ENCODE data around the gene ATL2. TPM values are rescaled to one million over a fixed set of nuclear protein-coding genes. Genes with fewer than 3 reads are reported as not detected.

ATL2 gene
- polyA plus RNA-seq, 3 donors = 7.8 to 28.3 (median 10.8) TPM

GRCh38 chr2:38344813-38345212 lies 32.3 kb downstream of the ATL2 start:
- Mint-ChIP-seq H3K27me3 (ENCODE audit: low read depth in 3 of 3) (no peaks in the 10 kb centered on the region), H3K4me1 (no peaks in the 10 kb centered on the region), H3K9me3 (peaks cover 0 to 6% (median 5%) of the 10 kb centered on the region in 7 donors), H3K36me3 (peaks cover 33 to 40% of the 10 kb centered on the region in 2 donors), H3K4me3 (no peak overlapping the region), H3K27ac (no peak overlapping the region)
- DNase-seq = no peak
- 100% methylated on average over 1 of the region's 3 CpGs for whole genome bisulfite sequencing (ENCODE audit: insufficient coverage)
- TF ChIP-seq CTCF (IDR thresholded peaks at IDR 0.05) = no peak
- Histone ChIP-seq H3K27ac (ENCODE audit: low read depth in 1 of 2, low read length in 2 of 2) (no peak overlapping the region), H3K27me3 (ENCODE audit: control insufficient read depth in 2 of 2, insufficient read depth in 2 of 2, low read length in 2 of 2) (no peaks in the 10 kb centered on the region), H3K79me2 (ENCODE audit: insufficient read depth, low read length) (peaks cover 43% of the 10 kb centered on the region), H3K4me2 (replicated peaks; ENCODE audit: extremely low read depth, low read length, poor library complexity, severe bottlenecking) (no peak overlapping the region), H4K20me1 (ENCODE audit: insufficient read depth, low read length) (peaks cover 14% of the 10 kb centered on the region), H3K4me3 (replicated peaks in 1 of 3; ENCODE audit: low read depth in 2 of 3, low read length in 3 of 3) (no peak overlapping the region), H3K4me1 (ENCODE audit: control insufficient read depth in 1 of 2, insufficient read depth in 2 of 2, low read length in 2 of 2) (no peaks in the 10 kb centered on the region), H3K9ac (ENCODE audit: insufficient read depth, low read length, poor library complexity, severe bottlenecking) (no peak overlapping the region), H3K36me3 (replicated peaks in 1 of 2; ENCODE audit: control insufficient read depth in 1 of 2, insufficient read depth in 2 of 2, low read length in 2 of 2) (peaks cover 35 to 64% of the 10 kb centered on the region in 2 donors), H3K9me3 (replicated peaks in 1 of 2; ENCODE audit: control insufficient read depth in 1 of 2, insufficient read depth in 1 of 2, low read length in 2 of 2) (peaks cover 0 to 3% of the 10 kb centered on the region in 2 donors), H2AFZ (ENCODE audit: insufficient read depth, low read depth, low read length, poor library complexity, severe bottlenecking) (no peak overlapping the region)
- intact Hi-C loops (cut with micrococcal nuclease) = no loop called here

GRCh38 chr2:38343212-38343611 lies 33.9 kb downstream of the ATL2 start:
- H3K4me1 Mint-ChIP-seq = no peaks in the 10 kb centered on the region
- H3K4me3 Mint-ChIP-seq = no peak overlapping the region
- Histone ChIP-seq H3K4me2 (replicated peaks; ENCODE audit: extremely low read depth, low read length, poor library complexity, severe bottlenecking) (no peak overlapping the region), H2AFZ (ENCODE audit: insufficient read depth, low read depth, low read length, poor library complexity, severe bottlenecking) (no peak overlapping the region), H3K9ac (ENCODE audit: insufficient read depth, low read length, poor library complexity, severe bottlenecking) (no peak overlapping the region), H3K79me2 (ENCODE audit: insufficient read depth, low read length) (peaks cover 38% of the 10 kb centered on the region), H4K20me1 (ENCODE audit: insufficient read depth, low read length) (peaks cover 14% of the 10 kb centered on the region), H3K4me3 (replicated peaks in 1 of 3; ENCODE audit: low read depth in 2 of 3, low read length in 3 of 3) (no peak overlapping the region), H3K9me3 (replicated peaks in 1 of 2; ENCODE audit: control insufficient read depth in 1 of 2, insufficient read depth in 1 of 2, low read length in 2 of 2) (peaks cover 0 to 3% of the 10 kb centered on the region in 2 donors), H3K4me1 (ENCODE audit: control insufficient read depth in 1 of 2, insufficient read depth in 2 of 2, low read length in 2 of 2) (no peaks in the 10 kb centered on the region), H3K27ac (ENCODE audit: low read depth in 1 of 2, low read length in 2 of 2) (no peak overlapping the region), H3K36me3 (replicated peaks in 1 of 2; ENCODE audit: control insufficient read depth in 1 of 2, insufficient read depth in 2 of 2, low read length in 2 of 2) (peaks cover 35 to 76% of the 10 kb centered on the region in 2 donors), H3K27me3 (ENCODE audit: control insufficient read depth in 2 of 2, insufficient read depth in 2 of 2, low read length in 2 of 2) (no peaks in the 10 kb centered on the region)
- no peaks in the 10 kb centered on the region for H3K27me3 Mint-ChIP-seq (ENCODE audit: low read depth in 3 of 3)
- no peak overlapping the region for H3K27ac Mint-ChIP-seq
- WGBS (ENCODE audit: insufficient coverage) = 100% methylated on average over 2 of the region's 3 CpGs
- H3K9me3 Mint-ChIP-seq = peaks cover 0 to 6% (median 5%) of the 10 kb centered on the region in 7 donors
- intact Hi-C loops (cut with micrococcal nuclease) = no loop called here
- DNase-seq = no peak
- peaks cover 41 to 49% of the 10 kb centered on the region in 2 donors for H3K36me3 Mint-ChIP-seq
- no peak for TF ChIP-seq CTCF (IDR thresholded peaks at IDR 0.05)
